Activated T-cell treated with anti-CD3 and anti-CD28 coated beads, Interleukin-2, amount 50 U/mL, for 48 hours (primary cell): ENCODE data around the gene FYN.

Experiments
- DNase-seq, 2 experiments: peaks; one replicate each; pipeline ENCODE4 v3.0.0-alpha.2; 2020

Gene FYN

DNA sequence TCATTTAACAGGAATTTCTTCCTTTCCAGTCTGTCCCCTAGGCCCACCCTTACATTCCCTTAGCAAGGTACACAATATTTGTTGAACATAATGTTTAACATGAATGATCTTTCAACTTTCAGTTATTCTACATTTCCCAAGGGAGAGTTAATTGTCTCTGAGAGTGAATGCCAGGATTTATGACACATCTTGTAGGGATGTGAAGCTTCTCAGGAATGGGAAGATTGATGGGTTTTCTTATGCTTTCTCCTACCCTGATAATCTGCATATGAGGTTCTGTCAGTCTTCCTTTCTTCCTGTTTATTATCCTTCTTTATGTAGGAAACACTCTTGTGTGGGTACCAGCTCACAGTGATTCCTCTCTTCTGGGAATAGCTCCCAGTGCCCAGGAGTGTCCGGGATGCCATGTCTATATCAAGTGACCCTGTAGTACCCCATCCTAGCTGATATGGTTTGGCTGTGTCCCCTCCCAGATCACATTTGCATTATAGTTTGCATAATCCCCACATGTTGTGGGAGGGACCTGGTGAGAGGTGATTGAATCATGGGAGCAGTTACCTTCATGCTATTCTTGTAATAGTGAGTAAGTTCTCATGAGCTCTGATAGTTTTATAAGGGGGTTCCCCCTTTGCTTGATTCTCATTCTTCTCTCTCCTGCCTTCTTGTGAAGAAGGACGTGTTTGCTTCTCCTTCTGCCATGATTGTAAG is 7.1 kb upstream of the FYN start:
- DNase-seq: no peak

DNA sequence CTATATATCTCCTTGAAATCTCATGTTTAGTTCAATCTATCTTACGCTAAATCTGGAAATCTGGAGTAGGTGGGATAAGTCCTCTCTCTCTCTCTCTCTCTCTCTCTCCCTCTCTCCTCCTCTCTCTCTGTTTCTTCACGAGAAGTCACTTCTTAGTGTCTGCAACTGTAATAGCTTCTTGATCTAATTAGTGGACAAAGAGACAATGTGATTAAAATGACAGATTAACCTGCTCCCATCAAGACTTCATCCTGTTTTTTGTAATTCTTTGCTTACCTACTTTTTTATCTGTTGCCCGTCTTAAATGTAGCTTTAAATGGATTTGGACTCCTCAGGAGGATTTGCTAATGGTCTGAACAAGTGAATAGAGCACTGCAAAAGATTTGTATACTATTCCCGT is 2.5 kb upstream of the FYN start:
- DNase-seq: no peak

DNA sequence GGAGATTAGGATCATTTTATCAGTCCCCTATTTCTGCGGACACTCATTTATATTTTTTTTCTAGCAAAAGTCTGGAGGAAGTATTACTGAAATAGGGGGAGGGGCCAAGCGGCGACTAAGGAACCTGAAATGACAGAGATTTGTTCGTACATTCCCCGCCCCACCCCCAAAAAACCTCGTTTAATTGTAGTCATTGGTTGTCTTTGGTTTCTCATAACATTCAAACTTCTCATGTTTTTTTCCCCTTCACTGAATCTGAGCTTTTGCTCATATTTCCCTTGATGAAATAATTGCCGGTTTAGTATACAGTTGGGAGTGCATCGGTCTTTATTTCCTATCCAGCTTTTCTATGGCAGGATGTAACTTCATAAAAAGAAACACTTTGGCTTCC is 768 bp upstream of the FYN start:
- DNase-seq: peak; percentile 71 to 76

DNA sequence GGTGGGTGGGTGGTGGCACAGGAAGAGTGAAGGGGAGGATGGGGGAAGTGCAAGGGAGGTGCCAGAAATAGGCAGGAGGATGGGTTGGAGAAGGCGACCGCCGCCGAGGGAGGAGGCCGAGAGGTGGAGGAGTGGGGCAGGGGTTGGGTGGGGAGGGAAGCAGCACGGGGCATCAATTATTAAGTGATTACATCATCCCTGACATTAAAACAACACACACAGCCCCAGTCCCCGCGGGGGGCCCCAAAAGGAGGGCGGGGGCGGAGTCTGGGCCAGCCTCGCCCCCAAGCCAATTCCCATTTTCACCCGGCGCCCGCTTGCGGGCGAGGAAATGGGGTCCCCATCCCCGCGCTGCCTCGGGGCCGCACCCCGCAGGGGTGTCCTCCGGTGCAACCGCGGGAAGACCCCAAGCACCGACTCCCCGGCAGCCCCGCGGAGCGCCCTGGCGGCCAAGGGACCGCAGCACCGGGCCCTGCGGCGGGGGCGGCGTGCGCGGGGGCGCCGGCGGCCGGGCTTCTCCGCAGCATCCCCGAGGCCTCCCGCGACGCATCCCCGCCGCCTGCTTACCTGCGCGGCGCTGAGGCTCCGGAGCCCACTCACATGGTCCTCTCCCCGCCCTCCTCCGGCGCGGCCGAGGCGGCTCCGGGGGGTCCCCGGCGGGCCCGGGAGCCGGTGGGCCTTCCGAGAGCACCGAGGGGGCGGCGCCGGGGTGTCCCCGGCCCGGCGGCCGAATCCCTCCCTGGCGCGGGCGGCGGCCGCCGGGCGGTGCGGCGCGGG is 663 bp downstream of the FYN start:
- DNase-seq: peak; percentile 70 to 72

DNA sequence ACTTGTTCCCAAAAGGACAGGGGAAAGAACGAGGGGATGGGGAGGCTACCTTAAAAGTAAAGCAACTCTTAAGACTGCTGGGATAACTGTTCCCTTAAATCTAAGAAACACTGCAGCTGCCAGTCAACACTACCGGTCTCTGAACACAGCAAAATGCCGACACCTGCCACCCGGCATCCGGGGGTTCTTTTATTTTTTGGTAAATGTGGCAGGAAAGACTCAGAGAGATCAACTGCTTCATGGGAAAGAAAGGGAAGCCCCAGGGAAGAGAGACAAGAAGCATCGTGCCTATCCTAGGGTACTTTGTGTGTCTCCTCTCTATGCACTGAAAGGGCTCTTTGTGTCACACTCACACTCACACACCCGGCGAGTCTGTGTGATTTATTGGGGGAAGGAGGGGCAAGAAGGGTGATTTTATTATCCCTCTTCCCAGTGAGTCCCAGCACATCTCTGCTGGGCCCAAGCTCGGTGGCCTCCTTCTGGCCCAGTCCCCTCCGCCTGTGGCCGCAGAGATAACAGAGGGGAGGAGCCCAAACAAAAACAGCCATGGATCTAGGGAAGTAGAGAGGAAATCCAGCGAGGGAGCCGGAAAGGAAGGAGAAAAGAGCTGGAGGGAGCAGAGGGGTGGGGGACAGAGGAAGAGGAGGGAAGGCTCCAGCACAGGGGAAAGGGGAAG is 1.4 kb downstream of the FYN start:
- DNase-seq: peak; percentile 54 to 57

DNA sequence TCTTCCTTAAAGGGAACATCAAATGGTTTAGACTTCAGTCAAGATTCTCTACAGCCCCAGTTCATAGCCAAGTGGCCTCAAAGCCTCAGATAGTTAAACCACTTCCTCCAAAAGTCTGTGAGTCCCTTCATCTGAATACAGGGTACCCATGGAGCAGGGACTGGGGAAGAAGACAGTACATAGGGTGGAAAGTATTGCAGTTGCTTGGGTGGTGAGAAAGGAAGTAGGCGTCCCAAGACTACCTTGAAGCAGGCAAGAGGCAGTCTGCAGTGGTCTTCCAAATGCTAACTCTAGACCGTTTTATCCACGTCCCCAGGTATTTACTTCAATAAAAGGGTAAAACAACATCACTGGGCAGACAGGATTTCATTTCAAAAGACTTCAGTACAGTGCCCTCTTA is 2.0 kb downstream of the FYN start:
- DNase-seq: peak in 1 of 2 experiments; percentile 56

DNA sequence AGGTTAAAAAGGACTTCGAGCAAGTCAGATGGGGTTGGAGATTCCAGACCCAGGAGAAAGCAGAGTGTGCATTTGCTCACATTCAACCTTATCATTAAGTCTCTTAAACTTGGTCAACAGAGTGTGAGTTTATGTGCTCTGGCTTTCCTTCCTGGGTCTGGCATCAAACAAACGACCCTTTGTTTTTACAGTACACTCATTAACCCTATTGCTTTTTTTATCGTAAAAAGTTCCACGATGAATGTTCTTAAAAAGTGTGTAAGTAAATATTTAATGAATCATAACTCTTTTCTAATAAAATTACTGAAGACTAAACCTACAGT is 2.5 kb downstream of the FYN start:
- no peak for DNase-seq

DNA sequence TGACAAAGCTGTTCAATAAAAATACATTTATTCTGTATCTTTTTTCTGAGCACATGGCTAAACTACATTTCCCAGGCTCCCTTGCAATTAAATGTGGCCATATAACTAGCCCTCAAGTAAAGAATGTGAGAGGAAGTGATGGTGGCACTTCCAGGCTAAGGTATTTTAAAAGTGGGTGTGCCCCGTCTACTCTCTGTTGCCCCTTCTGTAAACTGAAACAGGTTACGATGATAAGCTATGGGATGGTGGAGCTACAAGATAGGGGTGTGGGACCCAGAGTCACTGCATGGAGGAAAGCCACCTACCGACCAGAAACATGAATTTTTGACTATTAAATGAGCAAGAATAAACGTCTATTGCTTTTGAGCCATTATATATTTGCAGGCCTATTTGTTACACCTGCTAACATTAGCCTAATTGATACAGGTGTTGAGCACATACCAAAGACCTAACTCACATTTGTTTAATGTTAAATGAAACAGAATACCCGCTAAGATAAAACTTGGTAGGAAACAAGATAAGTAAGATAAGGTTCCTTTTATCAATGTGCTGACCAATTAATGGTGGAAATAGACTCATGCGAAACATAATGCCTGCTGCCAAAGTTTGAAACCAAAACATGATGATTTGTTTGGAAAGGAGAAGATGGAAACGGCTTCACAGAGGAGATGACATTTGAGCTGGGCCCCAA is 3.1 kb downstream of the FYN start:
- DNase-seq: no peak

DNA sequence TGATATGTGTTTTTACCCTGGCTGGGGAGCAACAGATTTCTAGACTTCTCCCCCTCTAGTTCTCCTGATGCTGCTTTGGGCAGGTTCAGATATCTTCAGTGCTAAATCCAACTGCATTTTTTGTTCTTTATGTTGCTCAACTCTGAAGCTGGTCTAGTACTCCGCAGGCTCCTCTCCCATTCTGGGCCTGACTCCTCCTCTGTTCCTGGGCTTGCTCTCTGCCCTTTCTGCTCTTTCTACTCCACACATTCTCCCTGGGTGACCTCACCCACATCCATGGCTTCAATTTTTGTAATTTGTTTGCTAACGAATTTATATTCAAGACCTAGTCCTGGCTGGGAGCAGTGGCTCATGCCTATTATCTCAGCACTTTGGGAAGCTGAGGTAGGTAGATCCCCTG is 6.4 kb downstream of the FYN start:
- no peak for DNase-seq

DNA sequence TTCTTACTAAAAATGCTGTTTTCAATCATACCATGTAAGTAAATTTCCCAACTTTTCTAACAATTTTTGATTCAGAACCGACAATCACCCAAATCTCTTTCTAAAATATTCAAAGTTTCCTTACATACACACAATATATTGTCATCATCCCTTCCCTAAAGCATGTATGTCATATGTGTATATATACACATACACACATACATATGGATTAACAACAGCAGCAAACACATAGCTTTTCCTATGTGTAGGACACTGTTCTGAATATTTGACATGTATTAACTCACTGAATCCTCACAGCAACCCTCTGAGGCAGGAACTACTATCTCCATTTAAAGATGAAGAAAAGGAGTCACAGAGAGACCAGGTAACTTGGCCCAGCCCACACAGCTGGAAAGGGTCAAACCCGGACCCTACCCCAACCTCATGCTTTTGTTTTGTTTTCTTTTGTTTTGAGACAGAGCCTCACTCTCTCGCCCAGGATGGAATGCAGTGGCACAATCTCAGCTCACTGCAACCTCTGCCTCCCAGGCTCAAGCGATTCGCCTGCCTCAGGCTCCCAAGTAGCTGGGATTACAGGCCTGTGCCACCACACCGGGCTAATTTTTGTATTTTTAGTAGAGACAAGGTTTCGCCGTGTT is 7.2 kb downstream of the FYN start:
- DNase-seq: no peak

DNA sequence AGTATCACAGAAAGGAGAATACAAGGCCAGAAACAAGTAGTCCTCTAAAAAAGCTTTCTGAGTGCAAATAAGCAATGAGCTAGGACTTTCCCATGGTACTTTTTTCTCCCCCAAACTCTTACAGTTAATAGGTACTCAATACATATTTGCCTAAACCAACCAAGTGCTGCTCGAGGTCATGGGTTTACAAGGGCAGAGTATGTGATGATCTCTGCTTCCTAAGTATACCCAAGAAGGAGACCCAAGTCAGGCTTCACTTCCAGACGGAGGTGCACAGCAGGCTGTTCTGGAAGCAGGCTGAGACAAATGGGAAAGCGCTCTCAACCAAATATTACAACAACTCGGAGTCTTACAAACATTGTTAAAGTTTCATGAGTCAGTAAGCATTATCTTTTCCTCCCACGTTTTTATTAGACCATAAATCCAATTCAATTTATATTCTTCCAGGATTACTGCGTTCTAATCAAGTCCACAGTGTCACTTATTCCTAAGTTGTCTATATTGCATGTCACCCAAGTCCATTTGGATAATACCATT is 8.1 kb downstream of the FYN start:
- DNase-seq: no peak

DNA sequence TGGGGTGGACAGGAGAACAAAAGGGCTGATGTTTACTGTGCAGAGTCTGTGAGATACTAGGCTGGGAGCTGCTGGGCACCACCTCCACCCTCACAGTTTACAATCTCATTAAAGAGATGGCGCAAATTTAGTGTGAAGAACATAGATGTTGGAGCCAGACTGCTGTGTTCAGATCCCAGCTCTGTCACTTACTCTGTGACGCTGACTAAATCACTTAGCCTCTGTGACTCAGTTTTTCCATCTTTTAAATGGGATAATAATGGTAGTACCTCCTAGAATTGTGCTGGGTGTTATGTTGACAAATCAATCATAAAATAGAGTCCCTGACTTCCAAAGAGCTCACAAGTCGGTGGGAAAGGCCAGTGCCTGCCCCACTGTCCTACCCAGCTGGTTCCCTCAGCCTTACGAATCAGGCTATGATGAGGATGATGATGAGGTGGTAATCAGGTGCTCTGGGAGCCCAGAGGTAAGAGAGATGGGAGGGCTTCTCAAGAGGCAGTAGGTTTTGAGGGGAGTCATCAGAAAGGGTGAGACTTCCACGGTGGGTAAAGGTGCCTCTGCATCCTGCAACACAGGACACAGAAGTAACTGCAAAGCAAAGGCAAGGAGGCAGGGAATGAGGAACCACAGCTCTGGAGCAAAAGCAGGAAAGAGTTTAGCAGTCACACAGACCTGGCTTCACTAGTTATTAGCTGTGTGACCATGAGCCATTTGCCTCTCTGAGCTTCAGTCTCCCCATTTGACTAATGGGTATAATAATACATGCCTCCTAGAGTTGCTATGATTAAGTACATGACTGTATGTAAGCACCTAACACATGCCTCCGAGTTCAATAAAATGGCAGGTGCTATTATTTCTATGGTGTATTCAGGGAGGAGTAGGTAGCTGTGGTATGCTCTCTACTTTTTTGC is 8.9 kb downstream of the FYN start:
- DNase-seq: no peak

DNA sequence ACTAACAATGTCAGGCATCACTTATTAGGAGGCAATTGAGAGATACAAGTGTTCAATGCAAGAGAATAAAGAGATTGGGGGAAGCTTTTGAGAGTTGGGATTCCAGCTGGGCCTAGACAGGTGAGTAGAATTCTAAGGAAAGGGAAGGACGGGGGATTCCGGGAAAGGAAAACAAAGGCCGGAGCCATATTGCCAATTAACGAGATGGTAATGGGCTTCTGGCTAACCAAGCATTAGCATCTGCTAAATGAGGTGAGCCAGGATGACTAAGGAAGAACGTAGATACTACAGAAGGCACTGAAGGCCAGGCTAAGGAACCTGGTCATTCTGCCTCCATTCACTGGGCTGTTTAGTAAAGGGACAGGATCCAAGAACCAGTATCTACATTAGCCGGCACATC is 10.5 kb downstream of the FYN start:
- DNase-seq: no peak

DNA sequence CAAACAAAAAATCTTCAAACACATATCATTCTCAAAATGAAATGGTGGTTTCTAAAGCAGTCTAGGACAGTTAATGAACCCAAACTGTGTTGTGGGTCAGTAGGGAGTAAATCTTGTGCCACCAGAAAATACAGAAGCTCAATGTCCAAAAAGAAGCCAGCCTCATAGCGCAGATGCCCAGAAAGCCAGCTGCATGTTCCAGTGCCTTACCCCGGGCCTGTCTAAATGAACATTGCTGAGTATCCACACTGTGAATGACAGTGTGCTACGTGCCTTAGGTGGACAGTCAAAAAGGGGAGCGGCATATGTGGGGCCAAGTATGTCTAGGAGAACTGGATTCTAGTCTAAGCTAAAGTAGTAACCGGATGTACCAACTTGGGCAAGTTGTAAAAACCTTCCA is 10.9 kb downstream of the FYN start:
- no peak for DNase-seq

DNA sequence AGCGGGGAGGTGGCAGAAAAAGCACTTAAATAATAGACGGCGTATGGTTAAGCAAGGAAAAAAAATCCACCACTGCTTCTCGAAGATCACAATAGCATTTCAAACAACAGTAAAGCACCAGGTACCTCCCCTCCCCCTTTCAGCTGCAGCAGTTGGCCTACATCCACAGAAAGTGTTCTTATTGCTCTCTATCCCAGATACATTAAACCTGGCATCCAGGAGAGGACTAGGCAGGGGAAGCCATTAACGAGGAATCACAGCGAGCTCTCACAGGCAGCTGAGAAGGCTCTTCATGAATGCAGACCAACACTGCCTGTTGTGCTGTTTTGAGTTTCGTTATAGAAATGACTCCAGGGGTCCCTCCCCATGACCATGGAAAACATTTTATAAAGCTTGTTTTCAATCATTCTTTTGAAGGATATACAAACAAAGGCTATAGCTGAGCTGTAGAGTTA is 11.8 kb downstream of the FYN start:
- no peak for DNase-seq

DNA sequence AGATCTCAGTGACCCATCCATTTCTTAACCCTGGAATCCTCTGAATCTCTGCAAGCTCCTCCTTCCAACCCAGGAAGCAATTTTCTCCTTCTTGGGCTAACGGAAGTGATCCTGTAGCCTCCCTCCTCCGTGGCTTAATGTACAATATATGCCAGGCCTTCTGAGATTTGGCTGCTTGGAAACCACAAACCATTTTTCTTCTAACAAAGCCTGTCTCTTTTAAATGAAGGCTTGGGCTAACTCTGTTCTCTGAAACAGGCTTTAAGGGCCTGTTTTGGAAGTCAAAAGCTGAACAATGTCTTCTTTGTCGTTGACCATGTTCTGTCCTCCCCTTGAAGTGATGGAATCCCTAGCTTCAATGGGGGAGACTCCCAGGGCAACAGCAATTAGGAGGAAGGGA is 14.9 kb downstream of the FYN start:
- DNase-seq: no peak

DNA sequence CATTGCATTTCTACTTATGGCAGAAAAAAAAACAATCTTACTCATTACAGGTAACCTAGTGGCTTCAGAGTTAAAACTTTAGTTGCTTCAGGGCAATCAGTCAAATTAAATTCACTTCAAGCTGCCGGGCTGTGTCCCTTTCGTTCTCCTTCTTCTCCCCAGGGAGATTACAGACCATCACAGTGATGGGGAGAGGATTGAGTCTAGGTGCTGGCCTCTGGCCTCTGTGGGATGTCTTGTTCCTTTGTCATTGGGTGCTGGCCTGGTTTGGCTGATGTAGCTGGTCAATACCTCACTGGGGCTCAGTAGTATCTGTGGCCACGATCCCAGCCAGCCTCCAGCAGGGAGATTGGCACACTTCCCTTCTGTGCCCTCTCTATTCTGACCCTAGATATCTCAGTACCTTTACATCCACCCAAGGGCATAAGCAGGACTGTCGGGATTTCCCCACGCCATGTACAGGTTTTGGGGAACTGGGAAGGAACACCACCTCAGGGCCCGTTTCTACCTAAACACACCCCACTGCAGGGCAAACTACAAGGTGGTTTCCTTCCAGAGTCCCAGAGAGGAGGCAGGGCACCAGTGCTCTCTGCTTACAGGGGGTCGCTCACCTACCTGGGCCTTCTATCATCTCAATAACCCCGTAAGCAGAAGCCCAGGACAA is 15.4 kb downstream of the FYN start:
- DNase-seq: no peak

DNA sequence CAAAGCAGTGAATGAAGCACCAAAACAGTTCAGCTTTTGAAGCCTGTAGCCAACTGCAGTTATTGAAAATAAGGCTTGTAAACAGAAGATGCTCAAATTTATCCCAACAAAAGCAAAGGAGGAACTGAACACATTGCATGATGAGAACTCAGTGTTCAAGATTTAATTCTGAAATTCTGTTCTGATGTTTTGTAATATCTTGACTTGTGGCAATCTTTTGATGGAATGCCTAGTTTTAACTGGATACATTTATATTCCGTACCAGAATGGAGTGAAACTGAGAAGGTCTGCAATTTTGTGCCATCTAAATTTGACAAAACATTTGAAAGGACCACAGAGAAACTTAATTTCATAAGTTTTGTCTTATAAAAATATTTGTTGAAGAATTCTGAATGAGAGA is 17.5 kb downstream of the FYN start:
- no peak for DNase-seq

DNA sequence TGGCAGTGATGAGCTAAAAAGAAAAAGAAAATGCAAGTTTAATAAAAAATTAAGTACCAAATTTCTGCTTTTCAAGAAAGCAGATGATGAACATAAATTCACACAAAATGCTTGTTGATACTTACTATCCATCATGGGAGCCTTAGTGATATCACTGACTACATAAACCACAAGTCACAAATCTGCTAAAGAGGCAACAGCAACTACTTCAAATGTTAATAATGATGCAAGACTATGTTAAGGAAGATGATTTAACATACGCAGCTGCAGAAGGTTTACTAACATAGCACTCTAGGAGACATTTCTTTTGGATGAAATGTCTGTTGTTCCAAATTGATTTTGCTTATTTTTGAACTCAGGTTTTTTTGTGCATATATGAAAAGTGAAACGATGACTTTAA is 18.6 kb downstream of the FYN start:
- no peak for DNase-seq

DNA sequence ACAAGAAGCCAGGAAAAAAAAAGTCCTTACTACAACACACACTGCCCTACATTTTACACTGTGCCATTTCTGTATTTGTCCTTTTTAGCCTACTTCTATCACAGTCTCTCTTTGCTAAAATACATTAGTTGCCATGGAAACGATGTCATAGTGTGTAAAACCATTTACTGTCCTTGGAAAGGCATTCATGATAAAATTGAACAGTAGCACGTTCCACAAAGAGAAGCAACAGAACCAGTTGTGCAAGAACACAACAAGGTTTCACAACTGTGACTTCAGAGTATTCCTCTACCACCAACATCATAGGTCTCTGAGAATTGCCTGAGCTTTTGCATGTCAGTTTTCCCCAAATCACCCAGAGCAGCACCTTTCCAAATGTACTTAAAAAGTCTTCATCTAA is 20.5 kb downstream of the FYN start:
- DNase-seq: no peak

DNA sequence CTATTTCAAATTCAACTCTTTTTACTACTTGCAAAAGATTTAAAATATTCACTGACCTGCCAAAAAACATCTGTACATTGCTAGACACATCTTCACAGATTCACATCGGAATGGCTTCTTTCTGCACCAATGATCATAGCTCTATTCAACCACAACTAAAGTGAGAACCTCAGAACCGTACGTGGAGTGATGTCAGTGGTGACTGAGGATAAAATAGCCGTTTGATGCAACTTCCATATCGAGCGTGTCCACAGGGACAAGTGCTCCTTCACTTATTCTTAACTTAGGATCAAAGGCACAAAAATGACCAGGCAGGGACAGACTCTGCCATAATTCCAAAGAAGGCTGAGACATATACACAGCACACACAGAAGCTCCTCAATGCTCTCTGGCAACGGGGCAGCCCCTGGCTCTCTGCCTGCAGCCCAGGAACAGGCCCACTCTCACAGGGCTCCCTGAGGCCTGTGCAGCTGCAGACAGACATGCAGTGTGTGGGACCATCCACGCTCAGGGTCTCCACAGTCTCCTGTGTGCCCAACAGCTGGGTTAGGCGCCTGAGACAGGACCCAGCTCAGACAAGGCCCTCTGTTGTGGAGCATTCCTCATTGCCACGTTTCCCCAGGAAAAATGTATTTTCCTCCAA is 22.8 kb downstream of the FYN start:
- DNase-seq: no peak
